HG02623 (cell line): Measurements from ENCODE around the gene SPDYE18.
"Not testable (repeated sequence)": the region's sequence is repeated elsewhere in the genome, so short reads cannot be mapped to it uniquely, and the experiment has no call there.

Source experiments
- ATAC-seq: cut with Tn5 transposase; IDR thresholded peaks from one replicate; pipeline ENCODE4 v1.9.1; 2021; ENCODE audit warnings: moderate library complexity; ENCODE audit not compliant: unreplicated experiment

The SPDYE18 gene

GRCh38 chr7:77006127-77007110 is 55.9 kb downstream of the SPDYE18 start:
- ATAC-seq = not testable (repeated sequence)

DNA sequence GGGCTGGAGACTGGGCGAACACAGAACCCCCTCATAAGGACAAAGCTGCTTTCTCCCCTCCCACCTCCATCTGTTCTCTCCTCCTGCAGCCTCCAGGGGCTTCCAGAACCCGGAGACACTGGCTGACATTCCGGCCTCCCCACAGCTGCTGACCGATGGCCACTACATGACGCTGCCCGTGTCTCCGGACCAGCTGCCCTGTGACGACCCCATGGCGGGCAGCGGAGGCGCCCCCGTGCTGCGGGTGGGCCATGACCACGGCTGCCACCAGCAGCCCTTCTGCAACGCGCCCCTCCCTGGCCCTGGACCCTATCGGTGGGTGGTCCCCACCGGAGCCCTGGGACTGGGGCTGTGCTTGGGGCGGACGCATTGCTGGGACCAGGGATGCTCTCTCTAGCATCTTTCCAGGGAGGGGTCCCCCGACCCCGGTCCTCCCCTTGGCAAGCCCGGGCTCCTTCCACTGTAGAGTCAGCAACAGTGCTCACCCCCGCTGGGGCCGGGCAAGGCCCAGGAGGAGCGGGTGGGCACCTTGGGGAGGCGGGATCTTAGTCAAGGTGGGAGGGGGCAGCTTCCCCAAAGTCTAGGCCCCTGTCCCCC is 56.8 kb downstream of the SPDYE18 start:
- ATAC-seq = not testable (repeated sequence)

GRCh38 chr7:77004151-77004550 is 58.2 kb downstream of the SPDYE18 start:
- not testable (repeated sequence) for ATAC-seq

DNA sequence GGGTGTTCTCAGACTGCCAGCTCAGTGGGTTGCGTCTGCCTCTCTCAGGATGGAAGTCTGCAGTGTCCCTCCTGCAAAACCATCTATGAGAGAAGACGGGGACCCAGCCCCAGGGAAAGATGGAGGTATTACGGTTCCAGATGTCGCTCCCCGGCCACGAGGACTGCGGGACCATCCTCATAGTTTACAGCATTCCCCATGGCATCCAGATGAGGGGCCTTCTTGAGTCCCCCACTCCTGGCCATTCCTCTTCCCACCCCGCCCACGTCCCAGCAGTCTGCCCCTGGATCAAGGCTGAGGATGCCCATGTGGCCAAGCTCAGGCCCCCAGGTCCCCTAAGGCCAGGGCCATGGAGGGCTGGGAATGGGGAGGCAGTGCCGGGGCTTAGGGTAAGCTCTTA is 59.1 kb downstream of the SPDYE18 start:
- ATAC-seq = not testable (repeated sequence)

DNA sequence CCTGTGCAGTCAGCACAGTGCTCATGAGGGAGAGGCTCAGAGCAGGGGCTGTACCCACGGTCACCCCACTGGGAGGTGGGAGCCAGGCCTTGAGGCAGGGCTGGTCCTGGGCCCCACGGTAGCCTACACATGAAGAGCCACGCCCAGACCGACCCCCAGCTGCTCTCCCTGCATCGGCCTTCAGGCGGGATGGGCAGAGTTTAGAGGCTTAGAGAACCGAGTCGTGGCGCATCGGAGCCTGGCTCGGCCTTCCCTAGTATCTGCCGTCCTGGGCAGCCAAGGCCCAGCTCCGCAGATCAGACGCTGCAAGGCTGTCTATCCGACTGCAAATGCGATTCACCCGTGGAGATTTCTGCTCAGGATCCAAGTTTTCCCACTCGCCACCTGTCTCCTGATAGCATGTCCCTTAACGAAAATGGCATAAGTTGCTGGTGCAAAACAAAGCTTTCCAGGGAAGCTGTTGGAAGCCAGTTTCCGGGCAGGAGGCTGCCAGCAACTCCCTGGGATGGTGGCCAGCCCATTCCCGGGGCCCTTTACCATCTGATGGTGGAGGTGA is 59.6 kb downstream of the SPDYE18 start:
- not testable (repeated sequence) for ATAC-seq

DNA sequence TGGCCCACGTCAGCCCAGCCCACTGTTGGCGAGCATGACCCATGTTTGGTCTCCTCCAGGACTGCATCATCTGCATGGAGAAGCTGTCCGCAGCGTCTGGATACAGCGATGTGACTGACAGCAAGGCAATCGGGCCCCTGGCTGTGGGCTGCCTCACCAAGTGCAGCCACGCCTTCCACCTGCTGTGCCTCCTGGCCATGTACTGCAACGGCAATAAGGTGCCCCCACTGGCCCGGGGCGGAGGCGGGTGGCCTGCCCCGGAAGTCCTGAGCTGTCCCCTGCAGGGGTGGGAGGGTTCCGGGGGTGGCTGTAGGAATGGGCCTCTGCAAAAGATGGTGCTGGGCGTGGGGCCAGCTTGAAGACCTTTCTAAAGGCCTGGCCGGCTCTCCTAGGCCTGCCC is 60.3 kb downstream of the SPDYE18 start:
- not testable (repeated sequence) for ATAC-seq
